CD4-positive, alpha-beta T cell treated with Interferon gamma for 1 hour (primary cell): Measurements from ENCODE around the gene TMEM240.
"Not testable (repeated sequence)": the region's sequence is repeated elsewhere in the genome, so short reads cannot be mapped to it uniquely, and the experiment has no call there.

Experiments
- DNase-seq: peaks from one replicate; pipeline ENCODE4 v3.0.0-alpha.2; 2020

The TMEM240 gene

GRCh38 chr1:1539310-1540089, 924 bp downstream of the TMEM240 start:
- DNase-seq = no peak

GRCh38 chr1:1538989-1539309, 1.5 kb downstream of the TMEM240 start:
- no peak for DNase-seq

GRCh38 chr1:1538334-1538733, 2.1 kb downstream of the TMEM240 start:
- no peak for DNase-seq

- no peak for DNase-seq
These were observed 2.7 kb downstream of the TMEM240 start for GRCh38 chr1:1537626-1538250.

- DNase-seq = no peak
These were observed 3.4 kb downstream of the TMEM240 start for GRCh38 chr1:1536938-1537546.

DNA sequence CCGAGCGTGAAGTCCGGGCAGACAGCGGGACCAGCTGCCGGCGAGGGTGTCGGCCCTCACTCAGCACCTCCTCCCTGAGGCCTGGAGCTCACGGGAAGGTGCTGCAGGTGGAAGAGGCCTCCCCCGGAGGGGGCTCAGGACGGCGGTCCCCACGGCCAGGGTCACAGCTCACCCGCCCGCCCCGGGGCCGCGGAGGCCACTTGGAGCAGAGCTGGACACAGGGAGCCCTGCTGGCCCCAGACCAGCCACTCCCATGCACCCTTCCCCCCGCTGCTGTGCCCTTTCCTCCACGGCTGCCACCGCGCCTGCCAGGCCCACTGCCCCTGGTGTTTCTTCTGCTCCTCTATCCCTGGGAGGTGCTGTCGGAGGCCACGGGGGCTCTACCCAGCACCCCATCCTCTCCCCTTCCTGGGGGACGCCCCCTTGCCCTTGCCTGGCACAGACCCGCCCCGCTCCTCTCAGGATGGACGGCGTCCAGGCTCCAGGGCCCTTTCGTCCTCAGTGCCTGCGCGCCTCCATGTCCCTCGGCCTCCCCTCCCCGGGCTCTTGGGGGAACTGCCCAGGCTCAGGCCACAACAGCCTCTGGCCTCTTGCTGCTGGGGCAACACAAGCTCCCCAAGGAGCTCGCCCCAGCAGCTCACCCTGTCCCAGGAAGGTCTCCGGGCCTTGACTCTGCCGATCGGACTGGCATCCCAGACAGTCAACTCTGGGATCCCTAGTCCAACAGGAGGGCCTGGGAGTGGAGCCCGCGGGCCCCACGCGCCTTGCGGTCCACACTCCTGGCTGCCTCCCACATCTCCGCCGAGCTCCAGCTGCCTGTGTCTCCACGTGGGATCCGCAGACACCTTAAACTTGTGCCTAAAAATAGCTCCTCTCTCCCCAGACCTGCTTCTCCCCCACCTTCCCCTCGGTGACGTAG, 4.1 kb downstream of the TMEM240 start:
- no peak for DNase-seq

GRCh38 chr1:1535201-1536018, 5.0 kb downstream of the TMEM240 start:
- no peak for DNase-seq

DNA sequence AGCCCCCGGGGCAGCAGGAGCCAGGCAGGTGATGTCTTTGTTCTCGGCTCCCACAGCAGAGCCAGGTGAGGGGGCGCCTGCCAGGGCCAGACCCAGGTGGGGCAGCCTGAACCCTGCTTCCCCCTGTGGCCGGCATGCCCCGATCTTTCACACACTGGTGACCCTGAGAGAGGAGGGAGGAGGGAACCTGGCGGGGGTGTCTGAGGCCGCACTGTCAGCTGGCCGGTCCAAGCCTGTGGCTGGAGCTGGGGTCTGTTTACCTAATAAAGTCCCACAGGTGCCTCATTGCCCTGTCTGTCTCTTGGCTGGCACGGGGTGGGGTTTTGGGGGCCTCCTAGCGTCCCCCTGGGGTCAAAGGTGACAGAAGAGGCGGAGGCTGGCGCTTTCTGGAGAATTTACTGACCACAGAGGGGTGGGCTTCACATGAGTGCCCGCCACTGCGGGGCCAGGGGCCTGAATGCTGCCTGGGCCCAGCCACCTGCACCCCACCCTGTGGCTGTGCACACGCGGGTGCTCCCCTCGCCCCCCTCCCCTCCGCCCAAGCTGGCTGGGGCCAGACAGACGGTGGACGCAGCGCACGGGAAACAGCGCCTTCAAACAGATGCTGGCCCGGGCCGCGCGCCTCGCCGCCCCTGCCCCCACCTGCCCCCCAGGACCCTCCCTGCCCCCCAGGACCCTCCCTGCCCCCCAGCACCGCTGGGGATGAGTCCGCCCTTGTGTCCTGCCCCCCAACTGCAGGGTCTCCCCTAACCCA, 5.8 kb downstream of the TMEM240 start:
- no peak for DNase-seq

DNA sequence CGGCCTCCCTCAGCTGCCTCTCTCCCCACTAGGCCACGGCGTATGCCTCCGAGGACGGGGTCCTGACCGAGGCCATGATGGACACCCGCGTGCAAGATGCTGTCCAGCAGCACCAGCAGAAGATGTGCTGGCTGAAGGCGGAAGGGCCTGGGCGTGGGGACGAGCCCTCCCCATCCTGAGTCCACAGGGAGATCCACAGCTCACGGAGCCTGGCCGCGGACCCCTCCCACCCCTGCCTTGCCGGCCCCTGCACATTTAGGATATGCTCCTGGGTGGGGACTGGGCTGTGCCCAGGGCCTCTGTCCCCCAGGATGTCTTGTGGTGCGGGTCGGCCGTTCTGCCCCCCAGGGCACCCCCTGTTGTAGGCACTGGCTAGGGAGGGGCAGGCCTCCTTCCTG, 6.5 kb downstream of the TMEM240 start:
- not testable (repeated sequence) for DNase-seq

- not testable (repeated sequence) for DNase-seq
These were observed 7.1 kb downstream of the TMEM240 start for GRCh38 chr1:1533176-1533893.

GRCh38 chr1:1531947-1532346, 8.5 kb downstream of the TMEM240 start:
- DNase-seq = no peak

DNA sequence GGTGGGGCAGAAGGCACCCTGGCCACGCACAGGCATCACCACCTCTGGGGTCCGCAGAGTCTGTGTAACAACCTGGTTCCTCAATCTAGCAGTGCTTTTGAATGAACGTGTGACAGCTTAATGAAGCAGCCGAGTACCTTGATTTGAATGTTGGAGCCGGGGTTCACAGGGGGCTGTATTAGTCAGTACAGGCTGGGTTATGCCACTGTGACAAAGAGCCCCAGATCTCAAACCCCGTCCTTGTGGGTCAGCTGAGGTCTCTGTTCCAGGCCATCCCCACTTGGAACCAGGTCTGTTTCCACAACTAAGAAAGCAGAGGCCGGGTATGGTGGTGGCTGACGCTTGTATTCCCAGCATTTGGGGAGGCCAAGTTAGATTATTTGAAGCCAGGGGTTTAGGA, 10.5 kb downstream of the TMEM240 start:
- no peak for DNase-seq

GRCh38 chr1:1529321-1529720, 11.1 kb downstream of the TMEM240 start:
- no peak for DNase-seq

DNA sequence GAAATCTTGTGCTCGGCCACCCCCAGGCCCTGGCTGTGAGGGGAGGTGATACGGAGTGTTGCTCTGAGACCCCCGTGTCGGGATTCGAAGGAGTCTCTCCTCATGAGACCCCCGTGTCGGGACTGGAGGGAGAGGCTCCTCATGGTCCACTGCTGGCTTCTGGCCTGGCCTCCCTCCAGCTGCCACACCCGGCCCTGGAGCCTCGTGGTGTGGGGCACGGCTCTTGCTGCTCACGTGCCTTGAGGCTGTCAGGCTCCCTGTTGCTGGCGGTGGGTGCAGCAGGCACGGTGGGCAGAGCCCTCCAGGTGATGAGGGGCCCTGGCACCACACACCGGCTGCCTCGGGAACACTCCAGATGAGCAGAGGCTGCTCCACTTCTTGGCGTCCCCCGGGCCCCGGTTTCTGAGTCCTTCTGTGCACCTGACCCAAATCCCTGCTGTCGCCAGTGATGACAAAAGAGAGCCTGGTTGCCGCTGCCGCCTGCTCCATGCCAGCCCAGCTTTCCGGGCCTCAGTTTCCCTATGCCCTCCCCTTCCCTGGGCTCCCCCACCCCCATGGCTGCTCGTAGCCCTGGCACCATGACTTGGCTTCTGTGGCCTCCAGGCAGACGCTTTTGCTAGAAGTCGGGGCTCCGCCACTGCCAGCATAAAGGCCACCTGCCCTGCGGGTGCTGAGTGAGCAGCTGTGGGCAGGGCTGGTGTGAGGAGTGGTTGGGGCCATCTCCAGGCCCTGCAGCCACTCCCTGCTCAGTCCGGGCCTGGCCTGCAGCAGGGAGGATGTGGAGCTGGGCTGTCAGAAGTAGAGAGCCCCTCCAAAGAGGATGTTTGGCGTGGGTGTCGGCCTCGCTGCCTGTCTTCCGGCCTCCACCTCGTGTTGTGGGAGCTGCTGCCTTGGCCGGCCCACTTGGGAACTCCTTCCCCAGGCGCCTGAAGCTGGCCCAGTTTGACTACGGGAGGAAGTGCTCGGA, 11.8 kb downstream of the TMEM240 start:
- no peak for DNase-seq

GRCh38 chr1:1527092-1527816, 13.2 kb downstream of the TMEM240 start:
- no peak for DNase-seq

DNA sequence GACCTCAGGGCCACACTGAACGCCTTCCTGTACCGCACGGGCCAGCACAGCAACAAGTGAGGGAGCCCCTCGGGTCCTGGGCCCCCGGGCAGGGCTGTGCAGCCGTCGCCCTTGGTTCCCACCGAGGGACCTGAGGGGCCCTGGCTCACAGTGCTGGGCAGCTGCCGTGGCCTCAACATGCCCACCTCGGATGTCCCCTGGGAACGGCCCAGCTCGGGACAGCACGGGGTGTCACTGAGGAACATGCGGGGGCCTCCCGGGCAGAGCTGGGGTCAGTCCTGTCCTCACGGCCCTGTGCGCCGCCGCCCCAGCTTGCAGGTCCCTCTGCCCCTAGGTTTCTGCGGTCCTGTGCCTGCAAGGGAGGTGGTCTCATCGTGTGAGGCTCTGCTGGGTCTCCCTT, 13.9 kb downstream of the TMEM240 start:
- not testable (repeated sequence) for DNase-seq

- not testable (repeated sequence) for DNase-seq
These were observed 15.6 kb downstream of the TMEM240 start for GRCh38 chr1:1524750-1525383.

DNA sequence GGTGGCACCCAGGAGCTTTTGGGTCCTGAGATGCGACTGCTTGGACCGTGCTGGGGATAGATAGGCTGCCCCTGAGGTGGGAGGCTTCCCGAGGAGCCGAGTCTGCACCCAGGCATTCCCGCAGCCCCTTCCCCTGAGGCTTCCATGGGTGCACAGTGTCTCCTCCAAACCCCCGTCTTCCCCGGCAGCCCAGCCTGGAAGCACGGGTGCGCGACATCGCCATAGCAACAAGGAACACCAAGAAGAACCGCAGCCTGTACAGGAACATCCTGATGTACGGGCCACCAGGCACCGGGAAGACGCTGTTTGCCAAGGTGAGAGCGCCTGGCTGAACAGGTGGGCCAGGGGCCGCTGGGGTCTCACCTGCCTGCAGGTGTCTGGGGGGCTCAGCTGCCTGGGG, 16.8 kb downstream of the TMEM240 start:
- DNase-seq = not testable (repeated sequence)
